Liver (tissue), 9 donors: ENCODE data around the gene PCGF6. TPM values are rescaled to one million over a fixed set of nuclear protein-coding genes. Genes with fewer than 3 reads are reported as not detected.

ENCODE experiments used
- DNase-seq: peaks from one replicate; pipeline ENCODE4 v3.0.0-alpha.2; 2017; ENCODE audit warnings: low spot score
- H3K27ac ChIP-seq, 2 donors: one replicate each; pipeline ENCODE4 v1.7.0; 2013; ENCODE audit warnings: inconsistent platforms in 2 of 2, low read length in 2 of 2, control low read depth in 1 of 2, low read depth in 1 of 2, mild to moderate bottlenecking in 1 of 2
- H3K27me3 ChIP-seq, 4 donors: one replicate each; pipeline versions ENCODE4 v1.6.1 to v1.7.0; 2013; ENCODE audit warnings: low read length in 3 of 4, inconsistent platforms in 1 of 4, mild to moderate bottlenecking in 1 of 4, moderate library complexity in 1 of 4; ENCODE audit not compliant: control insufficient read depth in 4 of 4, insufficient read depth in 4 of 4
- H3K36me3 ChIP-seq, 4 donors: one replicate each; pipeline versions ENCODE4 v1.6.1 to v1.7.0; 2013; ENCODE audit warnings: low read length in 3 of 4, mild to moderate bottlenecking in 3 of 4, low read depth in 1 of 4, moderate library complexity in 1 of 4; ENCODE audit not compliant: control insufficient read depth in 4 of 4, insufficient read depth in 3 of 4
- H3K4me1 ChIP-seq, 4 donors: one replicate each; pipeline versions ENCODE4 v1.6.1 to v1.7.0; 2013; ENCODE audit warnings: low read length in 3 of 4, mild to moderate bottlenecking in 3 of 4, moderate library complexity in 1 of 4; ENCODE audit not compliant: control insufficient read depth in 4 of 4, insufficient read depth in 4 of 4
- H3K4me3 ChIP-seq, 3 donors: one replicate each; pipeline versions ENCODE4 v1.6.1 to v1.7.0; 2013; ENCODE audit warnings: low read length in 3 of 3, control low read depth in 1 of 3, low read depth in 1 of 3, mild to moderate bottlenecking in 1 of 3
- H3K9ac ChIP-seq, 2 donors: one replicate each; pipeline ENCODE4 v1.7.0; 2013; ENCODE audit warnings: low read length in 2 of 2, mild to moderate bottlenecking in 2 of 2, moderate library complexity in 2 of 2, control low read depth in 1 of 2, low read depth in 1 of 2
- H3K9me3 ChIP-seq, 4 donors: one replicate each; pipeline versions ENCODE4 v1.6.1 to v1.7.0; 2013; ENCODE audit warnings: low read length in 3 of 4; ENCODE audit not compliant: control insufficient read depth in 4 of 4
- EGR1 ChIP-seq, 2 donors: IDR thresholded peaks; 2 replicates each; pipeline ENCODE4 v1.6.1; 2016 to 2018; ENCODE audit warnings: antibody characterized with exemption in 2 of 2, low read depth in 2 of 2
- FOXA1 ChIP-seq: IDR thresholded peaks from 2 replicates; pipeline ENCODE4 v1.6.1; 2016; ENCODE audit warnings: antibody characterized with exemption
- FOXA2 ChIP-seq: IDR thresholded peaks from 2 replicates; pipeline ENCODE4 v1.6.1; 2016; ENCODE audit warnings: antibody characterized with exemption
- GABPA ChIP-seq, 2 donors: IDR thresholded peaks in 1 of 2; conservative IDR thresholded peaks in 1 of 2; 2 replicates each; pipeline ENCODE4 v1.6.1; 2016; ENCODE audit warnings: antibody characterized with exemption in 2 of 2, mild to moderate bottlenecking in 1 of 2, moderate library complexity in 1 of 2
- HNF4A ChIP-seq, 2 donors: conservative IDR thresholded peaks; 2 replicates each; pipeline ENCODE4 v1.6.1; 2016; ENCODE audit warnings: antibody characterized with exemption in 2 of 2, mild to moderate bottlenecking in 2 of 2
- HNF4G ChIP-seq: IDR thresholded peaks from 2 replicates; pipeline ENCODE4 v1.6.1; 2016; ENCODE audit warnings: antibody characterized with exemption
- JUND ChIP-seq, 2 donors: IDR thresholded peaks; 2 replicates each; pipeline ENCODE4 v1.6.1; 2016; ENCODE audit warnings: antibody characterized with exemption in 2 of 2
- MAX ChIP-seq: IDR thresholded peaks from 2 replicates; pipeline ENCODE4 v1.6.1; 2016; ENCODE audit warnings: antibody characterized with exemption
- NR2F2 ChIP-seq: IDR thresholded peaks from 2 replicates; pipeline ENCODE4 v1.6.1; 2016; ENCODE audit warnings: antibody characterized with exemption
- RAD21 ChIP-seq, 2 donors: IDR thresholded peaks; 2 replicates each; pipeline ENCODE4 v1.6.1; 2016; ENCODE audit warnings: antibody characterized with exemption in 2 of 2, mild to moderate bottlenecking in 2 of 2
- RXRA ChIP-seq, 2 donors: IDR thresholded peaks; 2 replicates each; pipeline ENCODE4 v1.6.1; 2017 to 2018; ENCODE audit warnings: antibody characterized with exemption in 2 of 2, mild to moderate bottlenecking in 1 of 2
- SP1 ChIP-seq: IDR thresholded peaks from 2 replicates; pipeline ENCODE4 v1.6.1; 2018; ENCODE audit warnings: antibody characterized with exemption, mild to moderate bottlenecking
- TAF1 ChIP-seq: conservative IDR thresholded peaks from 2 replicates; pipeline ENCODE4 v1.6.1; 2016; ENCODE audit warnings: antibody characterized with exemption, mild to moderate bottlenecking
- YY1 ChIP-seq: IDR thresholded peaks from 2 replicates; pipeline ENCODE4 v1.6.1; 2016; ENCODE audit warnings: antibody characterized with exemption, mild to moderate bottlenecking
- WGBS: extraction: QIAGEN DNeasy Blood & Tissue Kit; methylation state at CpG from one replicate; pipeline ENCODE4 v1.1.7; 2013; 5-methylcytosine and 5-hydroxymethylcytosine counted together
- polyA plus RNA-seq, 2 donors: library from polyadenylated mRNA; stranded (reverse) in 1 of 2; unstranded in 1 of 2; fragments of 200-250 nt in 1 of 2; fragments of >200 nt in 1 of 2; fragmentation: Nextera tagmentation in 1 of 2; extraction: Ambion mirVana in 1 of 2; gene quantifications; one replicate each; pipeline versions ENCODE4 v1.2.1 to v1.2.3, GENCODE V29; 2013 to 2015
- total RNA-seq, 2 donors: library from RNA; depleted of rRNA; stranded (reverse); fragments of >200 nt; gene quantifications; one replicate each; pipeline ENCODE4 v1.2.3, GENCODE V29; 2014
- TF ChIP-seq, protein P1 (sequence below): fragments of 150-350 bp; IDR thresholded peaks from 2 replicates; pipeline ENCODE4 v1.5.1; 2017; ENCODE audit warnings: improper control_type of control experiment, low read depth, low read length; ENCODE audit not compliant: missing input control
- TF ChIP-seq, protein P2 (sequence below): IDR thresholded peaks from 2 replicates; pipeline ENCODE4 v1.6.1; 2016; ENCODE audit warnings: antibody characterized with exemption
- TF ChIP-seq, protein P3 (sequence below): IDR thresholded peaks from 2 replicates; pipeline ENCODE4 v1.6.1; 2016; ENCODE audit warnings: antibody characterized with exemption, mild to moderate bottlenecking
- TF ChIP-seq, protein P4 (sequence below): IDR thresholded peaks from 2 replicates; pipeline ENCODE4 v1.6.1; 2016; ENCODE audit warnings: antibody characterized with exemption
- donor health status: healthy.
- donor health status: healthy.
- donor health status: healthy.
- donor health status: healthy.
- donor health status: healthy.

The PCGF6 gene
- total and polyA plus RNA-seq, 4 donors = 5.3 to 8.0 (median 6.2) TPM

DNA sequence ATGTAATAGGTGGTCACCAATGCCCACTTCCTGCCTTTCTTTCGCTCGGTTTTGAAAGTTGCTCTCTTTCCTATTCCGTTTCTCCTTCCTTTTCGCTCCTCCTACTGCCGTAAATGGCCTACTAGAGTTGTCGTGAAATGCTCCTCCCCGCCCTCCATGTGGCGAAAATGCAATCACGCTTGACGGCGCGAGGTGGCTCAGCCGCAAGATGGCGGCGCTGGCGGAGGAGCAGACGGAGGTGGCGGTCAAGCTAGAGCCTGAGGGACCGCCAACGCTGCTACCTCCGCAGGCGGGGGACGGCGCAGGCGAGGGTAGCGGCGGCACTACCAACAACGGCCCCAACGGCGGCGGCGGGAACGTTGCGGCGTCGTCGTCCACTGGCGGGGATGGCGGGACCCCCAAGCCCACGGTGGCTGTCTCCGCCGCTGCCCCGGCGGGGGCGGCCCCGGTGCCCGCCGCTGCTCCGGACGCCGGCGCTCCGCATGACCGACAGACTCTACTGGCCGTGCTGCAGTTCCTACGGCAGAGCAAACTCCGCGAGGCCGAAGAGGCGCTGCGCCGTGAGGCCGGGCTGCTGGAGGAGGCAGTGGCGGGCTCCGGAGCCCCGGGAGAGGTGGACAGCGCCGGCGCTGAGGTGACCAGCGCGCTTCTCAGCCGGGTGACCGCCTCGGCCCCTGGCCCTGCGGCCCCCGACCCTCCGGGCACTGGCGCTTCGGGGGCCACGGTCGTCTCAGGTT, 17.0 kb upstream of the PCGF6 start, which contains the start of gene TAF5:
Gene TAF5, plus strand, starts transcription at position 195 of the 737 bp plus-strand sequence. Its CDS starts 14 bp downstream, at position 209.
- H3K9me3 ChIP-seq = no peaks in the 10 kb centered on the region
- H3K4me3 ChIP-seq = peak within 1 kb of the TSS; percentile 91 to 93 (median 92)
- peaks cover 4 to 10% (median 6%) of the 10 kb centered on the region in 4 donors for H3K4me1 ChIP-seq
- WGBS = under 1% methylated on average over 81 of the region's 81 CpGs
- no peaks in the 10 kb centered on the region for H3K27me3 ChIP-seq
- peak within 1 kb of the TSS; percentile 84 to 88 for H3K9ac ChIP-seq
- DNase-seq = peak; percentile 89
- H3K36me3 ChIP-seq = no peaks in the 10 kb centered on the region
- peak within 1 kb of the TSS; percentile 77 to 88 for H3K27ac ChIP-seq
- no peak for TF ChIP-seq FOXA2
- TF ChIP-seq RAD21 (IDR thresholded peaks at IDR 0.05) = no peak
- TF ChIP-seq HNF4G = no peak
- TF ChIP-seq EGR1 (IDR thresholded peaks at IDR 0.05; ENCODE audit: low read depth in 2 of 2) = peak in 1 of 2 donors; percentile 46
- TF ChIP-seq MAX = peak; percentile 71
- no peak for TF ChIP-seq HNF4A (conservative IDR thresholded peaks at IDR 0.05)
- peak; percentile 99 for TF ChIP-seq YY1
- TF ChIP-seq TAF1 = peak; percentile 97
- TF ChIP-seq, protein P1, sequence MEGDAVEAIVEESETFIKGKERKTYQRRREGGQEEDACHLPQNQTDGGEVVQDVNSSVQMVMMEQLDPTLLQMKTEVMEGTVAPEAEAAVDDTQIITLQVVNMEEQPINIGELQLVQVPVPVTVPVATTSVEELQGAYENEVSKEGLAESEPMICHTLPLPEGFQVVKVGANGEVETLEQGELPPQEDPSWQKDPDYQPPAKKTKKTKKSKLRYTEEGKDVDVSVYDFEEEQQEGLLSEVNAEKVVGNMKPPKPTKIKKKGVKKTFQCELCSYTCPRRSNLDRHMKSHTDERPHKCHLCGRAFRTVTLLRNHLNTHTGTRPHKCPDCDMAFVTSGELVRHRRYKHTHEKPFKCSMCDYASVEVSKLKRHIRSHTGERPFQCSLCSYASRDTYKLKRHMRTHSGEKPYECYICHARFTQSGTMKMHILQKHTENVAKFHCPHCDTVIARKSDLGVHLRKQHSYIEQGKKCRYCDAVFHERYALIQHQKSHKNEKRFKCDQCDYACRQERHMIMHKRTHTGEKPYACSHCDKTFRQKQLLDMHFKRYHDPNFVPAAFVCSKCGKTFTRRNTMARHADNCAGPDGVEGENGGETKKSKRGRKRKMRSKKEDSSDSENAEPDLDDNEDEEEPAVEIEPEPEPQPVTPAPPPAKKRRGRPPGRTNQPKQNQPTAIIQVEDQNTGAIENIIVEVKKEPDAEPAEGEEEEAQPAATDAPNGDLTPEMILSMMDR = no peak
- TF ChIP-seq NR2F2 = no peak
- peak; percentile 61 for TF ChIP-seq SP1
- TF ChIP-seq, protein P2, sequence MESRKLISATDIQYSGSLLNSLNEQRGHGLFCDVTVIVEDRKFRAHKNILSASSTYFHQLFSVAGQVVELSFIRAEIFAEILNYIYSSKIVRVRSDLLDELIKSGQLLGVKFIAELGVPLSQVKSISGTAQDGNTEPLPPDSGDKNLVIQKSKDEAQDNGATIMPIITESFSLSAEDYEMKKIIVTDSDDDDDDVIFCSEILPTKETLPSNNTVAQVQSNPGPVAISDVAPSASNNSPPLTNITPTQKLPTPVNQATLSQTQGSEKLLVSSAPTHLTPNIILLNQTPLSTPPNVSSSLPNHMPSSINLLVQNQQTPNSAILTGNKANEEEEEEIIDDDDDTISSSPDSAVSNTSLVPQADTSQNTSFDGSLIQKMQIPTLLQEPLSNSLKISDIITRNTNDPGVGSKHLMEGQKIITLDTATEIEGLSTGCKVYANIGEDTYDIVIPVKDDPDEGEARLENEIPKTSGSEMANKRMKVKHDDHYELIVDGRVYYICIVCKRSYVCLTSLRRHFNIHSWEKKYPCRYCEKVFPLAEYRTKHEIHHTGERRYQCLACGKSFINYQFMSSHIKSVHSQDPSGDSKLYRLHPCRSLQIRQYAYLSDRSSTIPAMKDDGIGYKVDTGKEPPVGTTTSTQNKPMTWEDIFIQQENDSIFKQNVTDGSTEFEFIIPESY = peak; percentile 84
- no peak for TF ChIP-seq JUND (IDR thresholded peaks at IDR 0.05)
- TF ChIP-seq GABPA (IDR thresholded peaks at IDR 0.05 in 1 of 2, conservative IDR thresholded peaks at IDR 0.05 in 1 of 2) = peak; percentile 39 to 89
- peak in 1 of 2 donors; percentile 19 for TF ChIP-seq RXRA (IDR thresholded peaks at IDR 0.05)
- TF ChIP-seq, protein P3, sequence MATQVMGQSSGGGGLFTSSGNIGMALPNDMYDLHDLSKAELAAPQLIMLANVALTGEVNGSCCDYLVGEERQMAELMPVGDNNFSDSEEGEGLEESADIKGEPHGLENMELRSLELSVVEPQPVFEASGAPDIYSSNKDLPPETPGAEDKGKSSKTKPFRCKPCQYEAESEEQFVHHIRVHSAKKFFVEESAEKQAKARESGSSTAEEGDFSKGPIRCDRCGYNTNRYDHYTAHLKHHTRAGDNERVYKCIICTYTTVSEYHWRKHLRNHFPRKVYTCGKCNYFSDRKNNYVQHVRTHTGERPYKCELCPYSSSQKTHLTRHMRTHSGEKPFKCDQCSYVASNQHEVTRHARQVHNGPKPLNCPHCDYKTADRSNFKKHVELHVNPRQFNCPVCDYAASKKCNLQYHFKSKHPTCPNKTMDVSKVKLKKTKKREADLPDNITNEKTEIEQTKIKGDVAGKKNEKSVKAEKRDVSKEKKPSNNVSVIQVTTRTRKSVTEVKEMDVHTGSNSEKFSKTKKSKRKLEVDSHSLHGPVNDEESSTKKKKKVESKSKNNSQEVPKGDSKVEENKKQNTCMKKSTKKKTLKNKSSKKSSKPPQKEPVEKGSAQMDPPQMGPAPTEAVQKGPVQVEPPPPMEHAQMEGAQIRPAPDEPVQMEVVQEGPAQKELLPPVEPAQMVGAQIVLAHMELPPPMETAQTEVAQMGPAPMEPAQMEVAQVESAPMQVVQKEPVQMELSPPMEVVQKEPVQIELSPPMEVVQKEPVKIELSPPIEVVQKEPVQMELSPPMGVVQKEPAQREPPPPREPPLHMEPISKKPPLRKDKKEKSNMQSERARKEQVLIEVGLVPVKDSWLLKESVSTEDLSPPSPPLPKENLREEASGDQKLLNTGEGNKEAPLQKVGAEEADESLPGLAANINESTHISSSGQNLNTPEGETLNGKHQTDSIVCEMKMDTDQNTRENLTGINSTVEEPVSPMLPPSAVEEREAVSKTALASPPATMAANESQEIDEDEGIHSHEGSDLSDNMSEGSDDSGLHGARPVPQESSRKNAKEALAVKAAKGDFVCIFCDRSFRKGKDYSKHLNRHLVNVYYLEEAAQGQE = peak; percentile 91
- TF ChIP-seq FOXA1 = no peak
- TF ChIP-seq, protein P4, sequence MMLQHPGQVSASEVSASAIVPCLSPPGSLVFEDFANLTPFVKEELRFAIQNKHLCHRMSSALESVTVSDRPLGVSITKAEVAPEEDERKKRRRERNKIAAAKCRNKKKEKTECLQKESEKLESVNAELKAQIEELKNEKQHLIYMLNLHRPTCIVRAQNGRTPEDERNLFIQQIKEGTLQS = no peak
